ENCODE measurements around the gene SMIM44.

Gene SMIM44

GRCh38 chr19:3494559-3494958 lies 11.3 kb upstream of the SMIM44 start:
- Histone ChIP-seq H3K27ac (ENCODE audit: low read depth, low read length) (no peak overlapping the region), H3K4me3 (ENCODE audit: low read depth in 1 of 2, low read length in 2 of 2) (no peak overlapping the region), H3K9me3 (ENCODE audit: low read length) (no peaks in the 10 kb centered on the region), H3K27me3 (ENCODE audit: control insufficient read depth in 1 of 2, insufficient read depth in 2 of 2, low read length in 2 of 2) (no peaks in the 10 kb centered on the region), H3K9ac (ENCODE audit: low read length) (no peak overlapping the region), H3K36me3 (ENCODE audit: insufficient read depth, low read length) (peaks cover 22% of the 10 kb centered on the region), H3K4me1 (ENCODE audit: insufficient read depth, low read length) (peaks cover 5% of the 10 kb centered on the region)

- Histone ChIP-seq H3K9ac (ENCODE audit: low read length) (no peak overlapping the region), H3K4me3 (ENCODE audit: low read depth in 1 of 2, low read length in 2 of 2) (no peak overlapping the region), H3K36me3 (ENCODE audit: insufficient read depth, low read length) (peaks cover 22% of the 10 kb centered on the region), H3K9me3 (ENCODE audit: low read length) (no peaks in the 10 kb centered on the region), H3K4me1 (ENCODE audit: insufficient read depth, low read length) (no peaks in the 10 kb centered on the region), H3K27me3 (ENCODE audit: control insufficient read depth in 1 of 2, insufficient read depth in 2 of 2, low read length in 2 of 2) (no peaks in the 10 kb centered on the region), H3K27ac (ENCODE audit: low read depth, low read length) (no peak overlapping the region)
Observed at GRCh38 chr19:3494051-3494450, 10.8 kb upstream of the SMIM44 start.

GRCh38 chr19:3493651-3494050 lies 10.4 kb upstream of the SMIM44 start:
- Histone ChIP-seq H3K27me3 (ENCODE audit: control insufficient read depth in 1 of 2, insufficient read depth in 2 of 2, low read length in 2 of 2) (no peaks in the 10 kb centered on the region), H3K36me3 (ENCODE audit: insufficient read depth, low read length) (peaks cover 22% of the 10 kb centered on the region), H3K4me3 (ENCODE audit: low read depth in 1 of 2, low read length in 2 of 2) (no peak overlapping the region), H3K27ac (ENCODE audit: low read depth, low read length) (no peak overlapping the region), H3K9ac (ENCODE audit: low read length) (no peak overlapping the region), H3K4me1 (ENCODE audit: insufficient read depth, low read length) (no peaks in the 10 kb centered on the region), H3K9me3 (ENCODE audit: low read length) (no peaks in the 10 kb centered on the region)

GRCh38 chr19:3492919-3493318 lies 9.7 kb upstream of the SMIM44 start:
- Histone ChIP-seq H3K27ac (ENCODE audit: low read depth, low read length) (no peak overlapping the region), H3K27me3 (ENCODE audit: control insufficient read depth in 1 of 2, insufficient read depth in 2 of 2, low read length in 2 of 2) (no peaks in the 10 kb centered on the region), H3K9ac (ENCODE audit: low read length) (no peak overlapping the region), H3K9me3 (ENCODE audit: low read length) (no peaks in the 10 kb centered on the region), H3K4me3 (ENCODE audit: low read depth in 1 of 2, low read length in 2 of 2) (no peak overlapping the region), H3K36me3 (ENCODE audit: insufficient read depth, low read length) (peaks cover 22% of the 10 kb centered on the region), H3K4me1 (ENCODE audit: insufficient read depth, low read length) (no peaks in the 10 kb centered on the region)

GRCh38 chr19:3492131-3492839 lies 9.0 kb upstream of the SMIM44 start:
- H3K27me3 ChIP-seq (ENCODE audit: control insufficient read depth in 1 of 2, insufficient read depth in 2 of 2, low read length in 2 of 2): no peaks in the 10 kb centered on the region
- no peak overlapping the region for H3K4me3 ChIP-seq (ENCODE audit: low read depth in 1 of 2, low read length in 2 of 2)
- H3K27ac ChIP-seq (ENCODE audit: low read depth, low read length): no peak overlapping the region
- H3K9me3 ChIP-seq (ENCODE audit: low read length): no peaks in the 10 kb centered on the region
- peaks cover 22% of the 10 kb centered on the region for H3K36me3 ChIP-seq (ENCODE audit: insufficient read depth, low read length)
- H3K9ac ChIP-seq (ENCODE audit: low read length): no peak overlapping the region
- no peaks in the 10 kb centered on the region for H3K4me1 ChIP-seq (ENCODE audit: insufficient read depth, low read length)

- Histone ChIP-seq H3K9me3 (ENCODE audit: low read length) (no peaks in the 10 kb centered on the region), H3K4me1 (ENCODE audit: insufficient read depth, low read length) (no peaks in the 10 kb centered on the region), H3K4me3 (ENCODE audit: low read depth in 1 of 2, low read length in 2 of 2) (no peak overlapping the region), H3K36me3 (ENCODE audit: insufficient read depth, low read length) (peaks cover 14% of the 10 kb centered on the region), H3K27ac (ENCODE audit: low read depth, low read length) (no peak overlapping the region), H3K9ac (ENCODE audit: low read length) (no peak overlapping the region), H3K27me3 (ENCODE audit: control insufficient read depth in 1 of 2, insufficient read depth in 2 of 2, low read length in 2 of 2) (no peaks in the 10 kb centered on the region)
Observed at GRCh38 chr19:3491396-3492119, 8.3 kb upstream of the SMIM44 start.

- H3K9me3 ChIP-seq (ENCODE audit: low read length): no peaks in the 10 kb centered on the region
- H3K27ac ChIP-seq (ENCODE audit: low read depth, low read length): no peak overlapping the region
- no peaks in the 10 kb centered on the region for H3K4me1 ChIP-seq (ENCODE audit: insufficient read depth, low read length)
- no peak overlapping the region for H3K4me3 ChIP-seq (ENCODE audit: low read depth in 1 of 2, low read length in 2 of 2)
- no peaks in the 10 kb centered on the region for H3K36me3 ChIP-seq (ENCODE audit: insufficient read depth, low read length)
- H3K27me3 ChIP-seq (ENCODE audit: control insufficient read depth in 1 of 2, insufficient read depth in 2 of 2, low read length in 2 of 2): peaks cover 16 to 51% of the 10 kb centered on the region in 2 donors
- no peak overlapping the region for H3K9ac ChIP-seq (ENCODE audit: low read length)
Observed at GRCh38 chr19:3482507-3483225, 575 bp downstream of the SMIM44 start.

GRCh38 chr19:3481241-3482090 lies 1.8 kb downstream of the SMIM44 start:
- Histone ChIP-seq H3K9ac (ENCODE audit: low read length) (no peak overlapping the region), H3K9me3 (ENCODE audit: low read length) (no peaks in the 10 kb centered on the region), H3K27ac (ENCODE audit: low read depth, low read length) (no peak overlapping the region), H3K27me3 (ENCODE audit: control insufficient read depth in 1 of 2, insufficient read depth in 2 of 2, low read length in 2 of 2) (peaks cover 19 to 51% of the 10 kb centered on the region in 2 donors), H3K4me3 (ENCODE audit: low read depth in 1 of 2, low read length in 2 of 2) (no peak overlapping the region), H3K36me3 (ENCODE audit: insufficient read depth, low read length) (no peaks in the 10 kb centered on the region), H3K4me1 (ENCODE audit: insufficient read depth, low read length) (no peaks in the 10 kb centered on the region)

GRCh38 chr19:3480383-3481091 lies 2.7 kb downstream of the SMIM44 start, which contains the start of gene SMIM24:
TSS of gene SMIM24 (minus strand) at chr19:3480525. CDS start at chr19:3480463, 62 bp downstream.
- no peak within 1 kb of the TSS for H3K27ac ChIP-seq (ENCODE audit: low read depth, low read length)
- peaks cover 19 to 56% of the 10 kb centered on the region in 2 donors for H3K27me3 ChIP-seq (ENCODE audit: control insufficient read depth in 1 of 2, insufficient read depth in 2 of 2, low read length in 2 of 2)
- H3K4me3 ChIP-seq (ENCODE audit: low read depth in 1 of 2, low read length in 2 of 2): no peak within 1 kb of the TSS
- H3K4me1 ChIP-seq (ENCODE audit: insufficient read depth, low read length): no peaks in the 10 kb centered on the region
- no peaks in the 10 kb centered on the region for H3K9me3 ChIP-seq (ENCODE audit: low read length)
- H3K36me3 ChIP-seq (ENCODE audit: insufficient read depth, low read length): no peaks in the 10 kb centered on the region
- H3K9ac ChIP-seq (ENCODE audit: low read length): no peak within 1 kb of the TSS

- H3K4me1 ChIP-seq (ENCODE audit: insufficient read depth, low read length): no peaks in the 10 kb centered on the region
Observed at GRCh38 chr19:3479834-3480215, 3.4 kb downstream of the SMIM44 start.

More at GRCh38 chr19:3479834-3480215, 3.4 kb downstream of the SMIM44 start:
- Histone ChIP-seq H3K27ac (ENCODE audit: low read depth, low read length) (no peak overlapping the region), H3K9ac (ENCODE audit: low read length) (no peak overlapping the region), H3K4me3 (ENCODE audit: low read depth in 1 of 2, low read length in 2 of 2) (no peak overlapping the region), H3K9me3 (ENCODE audit: low read length) (no peaks in the 10 kb centered on the region), H3K36me3 (ENCODE audit: insufficient read depth, low read length) (no peaks in the 10 kb centered on the region), H3K27me3 (ENCODE audit: control insufficient read depth in 1 of 2, insufficient read depth in 2 of 2, low read length in 2 of 2) (peaks cover 19 to 54% of the 10 kb centered on the region in 2 donors)
